Measurements from ENCODE around the gene BCL7B. TPM values are rescaled to one million over a fixed set of nuclear protein-coding genes. Genes with fewer than 3 reads are reported as not detected.
"Not testable (repeated sequence)": the region's sequence is repeated elsewhere in the genome, so short reads cannot be mapped to it uniquely, and the experiment has no call there.

Gene BCL7B
- total RNA-seq, 1 donor from 2014 or later, result 34.0 TPM

GRCh38 chr7:73541722-73542121 is 15.8 kb downstream of the BCL7B start:
- DNase-seq, result no peak
- no peaks in the 10 kb centered on the region for H3K36me3 Mint-ChIP-seq (ENCODE audit: unreplicated experiment)
- TF ChIP-seq CTCF (IDR thresholded peaks at IDR 0.05; ENCODE audit: partially characterized antibody, unreplicated experiment), result no peak
- H3K27ac Mint-ChIP-seq (ENCODE audit: unreplicated experiment), result no peak overlapping the region
- peaks cover 1% of the 10 kb centered on the region for H3K9me3 Mint-ChIP-seq (ENCODE audit: unreplicated experiment)
- no peak overlapping the region for H3K4me3 Mint-ChIP-seq (ENCODE audit: unreplicated experiment)
- peaks cover 4% of the 10 kb centered on the region for H3K4me1 Mint-ChIP-seq (ENCODE audit: low read depth, unreplicated experiment)
- H3K27me3 Mint-ChIP-seq (ENCODE audit: unreplicated experiment), result peaks cover 3% of the 10 kb centered on the region

- H3K4me3 Mint-ChIP-seq (ENCODE audit: unreplicated experiment), result no peak overlapping the region
- no peak for TF ChIP-seq CTCF (IDR thresholded peaks at IDR 0.05; ENCODE audit: partially characterized antibody, unreplicated experiment)
- DNase-seq, result no peak
- H3K27ac Mint-ChIP-seq (ENCODE audit: unreplicated experiment), result no peak overlapping the region
- peaks cover 1% of the 10 kb centered on the region for H3K9me3 Mint-ChIP-seq (ENCODE audit: unreplicated experiment)
- H3K36me3 Mint-ChIP-seq (ENCODE audit: unreplicated experiment), result peaks cover 4% of the 10 kb centered on the region
- no peaks in the 10 kb centered on the region for H3K4me1 Mint-ChIP-seq (ENCODE audit: low read depth, unreplicated experiment)
- peaks cover 5% of the 10 kb centered on the region for H3K27me3 Mint-ChIP-seq (ENCODE audit: unreplicated experiment)
These were observed 17.8 kb downstream of the BCL7B start for GRCh38 chr7:73539709-73540108.

GRCh38 chr7:73538510-73538909 is 19.0 kb downstream of the BCL7B start:
- not testable (repeated sequence) for H3K36me3 Mint-ChIP-seq (ENCODE audit: unreplicated experiment); DNase-seq; H3K27ac Mint-ChIP-seq (ENCODE audit: unreplicated experiment); H3K9me3 Mint-ChIP-seq (ENCODE audit: unreplicated experiment); H3K4me1 Mint-ChIP-seq (ENCODE audit: low read depth, unreplicated experiment); H3K4me3 Mint-ChIP-seq (ENCODE audit: unreplicated experiment); H3K27me3 Mint-ChIP-seq (ENCODE audit: unreplicated experiment)

- Mint-ChIP-seq H3K27ac (ENCODE audit: unreplicated experiment) (no peak overlapping the region), H3K4me1 (ENCODE audit: low read depth, unreplicated experiment) (no peaks in the 10 kb centered on the region), H3K27me3 (ENCODE audit: unreplicated experiment) (peaks cover 5% of the 10 kb centered on the region), H3K4me3 (ENCODE audit: unreplicated experiment) (no peak overlapping the region), H3K36me3 (ENCODE audit: unreplicated experiment) (peaks cover 7% of the 10 kb centered on the region), H3K9me3 (ENCODE audit: unreplicated experiment) (peaks cover 1% of the 10 kb centered on the region)
- no peak for DNase-seq
- TF ChIP-seq CTCF (IDR thresholded peaks at IDR 0.05; ENCODE audit: partially characterized antibody, unreplicated experiment), result no peak
These were observed 20.4 kb downstream of the BCL7B start for GRCh38 chr7:73537051-73537450.

- TF ChIP-seq CTCF (IDR thresholded peaks at IDR 0.05; ENCODE audit: partially characterized antibody, unreplicated experiment), result no peak
- Mint-ChIP-seq H3K27me3 (ENCODE audit: unreplicated experiment) (peaks cover 5% of the 10 kb centered on the region), H3K27ac (ENCODE audit: unreplicated experiment) (peak overlapping the region; percentile 17), H3K36me3 (ENCODE audit: unreplicated experiment) (peaks cover 7% of the 10 kb centered on the region), H3K4me3 (ENCODE audit: unreplicated experiment) (no peak overlapping the region), H3K9me3 (ENCODE audit: unreplicated experiment) (peaks cover 1% of the 10 kb centered on the region), H3K4me1 (ENCODE audit: low read depth, unreplicated experiment) (no peaks in the 10 kb centered on the region)
- DNase-seq, result no peak
These were observed 21.0 kb downstream of the BCL7B start for GRCh38 chr7:73536479-73536878.

- not testable (repeated sequence) for H3K36me3 Mint-ChIP-seq (ENCODE audit: unreplicated experiment); DNase-seq; H3K27me3 Mint-ChIP-seq (ENCODE audit: unreplicated experiment); H3K27ac Mint-ChIP-seq (ENCODE audit: unreplicated experiment); H3K9me3 Mint-ChIP-seq (ENCODE audit: unreplicated experiment); H3K4me1 Mint-ChIP-seq (ENCODE audit: low read depth, unreplicated experiment); H3K4me3 Mint-ChIP-seq (ENCODE audit: unreplicated experiment)
These were observed 21.6 kb downstream of the BCL7B start for GRCh38 chr7:73535918-73536317.
